ENCODE data around the gene PRSS36.
"Not testable (repeated sequence)": the region's sequence is repeated elsewhere in the genome, so short reads cannot be mapped to it uniquely, and the experiment has no call there.

Gene PRSS36

GRCh38 chr16:31149894-31150890 is at the start of gene PRSS36:
TSS of gene PRSS36 (minus strand) at chr16:31150066. CDS start at chr16:31150035, 31 bp downstream.
- in situ Hi-C loops (cut with HindIII; ENCODE audit: low sequenced_read_pairs): no loop called here

GRCh38 chr16:31199430-31200041 is 49.7 kb upstream of the PRSS36 start:
- in situ Hi-C loops (cut with HindIII; ENCODE audit: low sequenced_read_pairs): no loop called here

- in situ Hi-C loops (cut with HindIII; ENCODE audit: low sequenced_read_pairs): no loop called here
Observed at GRCh38 chr16:31198207-31198882, 48.5 kb upstream of the PRSS36 start.

- in situ Hi-C loops (cut with HindIII; ENCODE audit: low sequenced_read_pairs): no loop called here
Observed at GRCh38 chr16:31196324-31197088, 46.6 kb upstream of the PRSS36 start.

GRCh38 chr16:31195861-31196260 is 46.0 kb upstream of the PRSS36 start:
- in situ Hi-C loops (cut with HindIII; ENCODE audit: low sequenced_read_pairs): not testable (repeated sequence)

GRCh38 chr16:31194898-31195297 is 45.0 kb upstream of the PRSS36 start:
- in situ Hi-C loops (cut with HindIII; ENCODE audit: low sequenced_read_pairs): no loop called here

GRCh38 chr16:31193874-31194273 is 44.0 kb upstream of the PRSS36 start:
- in situ Hi-C loops (cut with HindIII; ENCODE audit: low sequenced_read_pairs): no loop called here

- in situ Hi-C loops (cut with HindIII; ENCODE audit: low sequenced_read_pairs): no loop called here
Observed at GRCh38 chr16:31192856-31193642, 43.2 kb upstream of the PRSS36 start.

GRCh38 chr16:31191697-31192428 is 42.0 kb upstream of the PRSS36 start:
- in situ Hi-C loops (cut with HindIII; ENCODE audit: low sequenced_read_pairs): no loop called here

- in situ Hi-C loops (cut with HindIII; ENCODE audit: low sequenced_read_pairs): no loop called here
Observed at GRCh38 chr16:31190818-31191444, 41.1 kb upstream of the PRSS36 start.

- in situ Hi-C loops (cut with HindIII; ENCODE audit: low sequenced_read_pairs): no loop called here
Observed at GRCh38 chr16:31190061-31190460, 40.2 kb upstream of the PRSS36 start.

GRCh38 chr16:31189412-31189778 is 39.5 kb upstream of the PRSS36 start:
- in situ Hi-C loops (cut with HindIII; ENCODE audit: low sequenced_read_pairs): no loop called here

- in situ Hi-C loops (cut with HindIII; ENCODE audit: low sequenced_read_pairs): no loop called here
Observed at GRCh38 chr16:31188450-31189411, 38.9 kb upstream of the PRSS36 start.

GRCh38 chr16:31187808-31188189 is 37.9 kb upstream of the PRSS36 start:
- in situ Hi-C loops (cut with HindIII; ENCODE audit: low sequenced_read_pairs): no loop called here

GRCh38 chr16:31186930-31187807 is 37.3 kb upstream of the PRSS36 start:
- in situ Hi-C loops (cut with HindIII; ENCODE audit: low sequenced_read_pairs): no loop called here

- in situ Hi-C loops (cut with HindIII; ENCODE audit: low sequenced_read_pairs): no loop called here
Observed at GRCh38 chr16:31186176-31186575, 36.3 kb upstream of the PRSS36 start.

- in situ Hi-C loops (cut with HindIII; ENCODE audit: low sequenced_read_pairs): no loop called here
Observed at GRCh38 chr16:31185339-31185738, 35.5 kb upstream of the PRSS36 start.

All from DLD1 (cell line).